K562 (cell line): ENCODE results near the gene ZFYVE27. TPM values are rescaled to one million over a fixed set of nuclear protein-coding genes. Genes with fewer than 3 reads are reported as not detected.

Source experiments
- ATF3 ChIP-seq, 2 experiments: fragments of 450-650 bp in 1 of 2; sonication (generic) in 1 of 2; formaldehyde crosslinking in 1 of 2; IDR thresholded peaks in 1 of 2; conservative IDR thresholded peaks in 1 of 2; 2 replicates each; pipeline versions ENCODE4 v1.6.1 to v1.8.1; 2016 to 2023; ENCODE audit warnings: mild to moderate bottlenecking in 2 of 2, moderate library complexity in 2 of 2, inconsistent platforms in 1 of 2, missing genetic modification reagents in 1 of 2
- CBFB ChIP-seq: sonication (generic); formaldehyde crosslinking; IDR thresholded peaks from 2 replicates; pipeline ENCODE4 v1.4.0; 2020; ENCODE audit warnings: mild to moderate bottlenecking, missing genetic modification reagents
- CBX2 ChIP-seq: fragments of 200-600 bp; sonication (generic); IDR thresholded peaks from one replicate; pipeline ENCODE4 v1.6.1; 2012; ENCODE audit warnings: mild to moderate bottlenecking, low read length, inconsistent platforms; ENCODE audit not compliant: insufficient read depth, poor library complexity, severe bottlenecking
- COPS2 ChIP-seq: fragments of 450-650 bp; conservative IDR thresholded peaks from 2 replicates; pipeline ENCODE4 v1.6.1; 2016; ENCODE audit warnings: mild to moderate bottlenecking, moderate library complexity
- IFI16 ChIP-seq: fragments of 250-450 bp; sonication (Bioruptor Pico); IDR thresholded peaks from 2 replicates; pipeline ENCODE4 v2.1.2; 2022; ENCODE audit warnings: mild to moderate bottlenecking, inconsistent platforms
- KDM1A ChIP-seq, 2 experiments: fragments of 450-650 bp; IDR thresholded peaks; 2 replicates each; pipeline ENCODE4 v1.6.1; 2016; ENCODE audit warnings: mild to moderate bottlenecking in 2 of 2
- KHSRP ChIP-seq: fragments of 450-650 bp; IDR thresholded peaks from 2 replicates; pipeline ENCODE4 v1.6.1; 2017
- L3MBTL2 ChIP-seq: fragments of 450-650 bp; IDR thresholded peaks from 2 replicates; pipeline ENCODE4 v1.6.1; 2016; ENCODE audit warnings: mild to moderate bottlenecking, moderate library complexity
- PHF20 ChIP-seq: fragments of 450-650 bp; IDR thresholded peaks from 2 replicates; pipeline ENCODE4 v1.6.1; 2018; ENCODE audit not compliant: partially characterized antibody
- ZNF583 ChIP-seq: fragments of 250-450 bp; sonication (Bioruptor Pico); IDR thresholded peaks from 2 replicates; pipeline ENCODE4 v1.4.0; 2020
- polyA plus RNA-seq, 8 experiments: library from polyadenylated mRNA; depleted of rRNA in 4 of 8; stranded (reverse) in 5 of 8; unstranded in 3 of 8; fragments of >200 nt; fragmentation: Nextera tagmentation in 2 of 8; fragmentation: Illumina TruSeq in 1 of 8; extraction: Ambion mirVana in 2 of 8; extraction: Trizol in 1 of 8; gene quantifications; 2 replicates each; pipeline versions ENCODE4 v1.2.1 to v1.2.3, GENCODE V29; 2011 to 2014; ENCODE audit warnings: inconsistent platforms in 1 of 8, missing spikeins in 1 of 8
- total RNA-seq, 7 experiments: library from RNA; depleted of rRNA in 6 of 7; stranded (reverse); fragments of >200 nt in 6 of 7; fragmentation: Illumina TruSeq in 2 of 7; extraction: Trizol in 2 of 7; gene quantifications; 2 replicates each; pipeline versions ENCODE4 v1.2.1 to v1.2.3, GENCODE V29; 2011 to 2021; ENCODE audit warnings: low replicate concordance in 1 of 7

The ZFYVE27 gene
- total and polyA plus RNA-seq, 9 of the 15 experiments (the other 6 are each of a cell fraction or from before 2014, with no cell fraction given): 0.81 to 21.9 (median 15.3) TPM

GRCh38 chr10:97771913-97772823, 35.2 kb downstream of the ZFYVE27 start, which contains the start of gene SFRP5 (continued):
- no peak for TF ChIP-seq CBX2
- TF ChIP-seq CBFB (CRISPR knock-in tag): no peak
- no peak for TF ChIP-seq L3MBTL2
- TF ChIP-seq COPS2: no peak
- TF ChIP-seq PHF20: no peak
- TF ChIP-seq IFI16: no peak
- TF ChIP-seq KHSRP: no peak
- no peak for TF ChIP-seq ZNF583
- peak; percentile 75 to 89 for TF ChIP-seq KDM1A (IDR thresholded peaks at IDR 0.05)
- no peak for TF ChIP-seq ATF3 (IDR thresholded peaks at IDR 0.05)
- TF ChIP-seq ATF3 (CRISPR knock-in tag; conservative IDR thresholded peaks at IDR 0.05): no peak
